Cardiac muscle cell (in vitro differentiated cells and primary cell): ENCODE results near the gene CSNK2B. TPM values are rescaled to one million over a fixed set of nuclear protein-coding genes. Genes with fewer than 3 reads are reported as not detected.

Experiments used
- DNase-seq, 2 donors: peaks; one replicate each; pipeline versions ENCODE4 v3.0.0 to v3.0.0-alpha.2; 2010 to 2017; ENCODE audit warnings: low read depth in 1 of 2, low spot score in 1 of 2
- H3K27ac ChIP-seq: fragments of 200-600 bp; sonication (generic); 2 replicates; pipeline ENCODE4 v1.5.1; 2016
- H3K27me3 ChIP-seq: fragments of 200-600 bp; sonication (generic); 2 replicates; pipeline ENCODE4 v1.6.0; 2016; ENCODE audit warnings: control low read depth
- H3K36me3 ChIP-seq: fragments of 200-600 bp; sonication (generic); 2 replicates; pipeline ENCODE4 v1.5.1; 2016; ENCODE audit warnings: control low read depth
- H3K4me1 ChIP-seq: fragments of 200-600 bp; sonication (generic); 2 replicates; pipeline ENCODE4 v1.8.1; 2017; ENCODE audit warnings: low read depth, mild to moderate bottlenecking, mixed run types
- H3K4me3 ChIP-seq: fragments of 200-600 bp; sonication (generic); 2 replicates; pipeline ENCODE4 v1.5.1; 2016; ENCODE audit warnings: mild to moderate bottlenecking
- H3K9me3 ChIP-seq: fragments of 200-600 bp; sonication (generic); 2 replicates; pipeline ENCODE4 v1.5.1; 2017; ENCODE audit warnings: low read depth, mild to moderate bottlenecking, control low read depth
- CTCF ChIP-seq: IDR thresholded peaks from 2 replicates; pipeline ENCODE4 v1.5.1; 2012; ENCODE audit warnings: low read depth, mild to moderate bottlenecking, low read length
- polyA plus RNA-seq: library from polyadenylated mRNA; unstranded; fragments of >200 nt; fragmentation: Nextera tagmentation; extraction: Ambion mirVana; gene quantifications from 2 replicates; pipeline ENCODE4 v1.2.1, GENCODE V29; 2016
- total RNA-seq: library from RNA; depleted of rRNA; stranded (reverse); fragments of >200 nt; gene quantifications from 2 replicates; pipeline ENCODE4 v1.2.3, GENCODE V29; 2016

The CSNK2B gene
- 310 and 375 TPM in 2 replicates for total RNA-seq
- 277 and 280 TPM in 2 replicates for polyA plus RNA-seq

GRCh38 chr6:31665501-31666336, at the start of gene CSNK2B:
Gene CSNK2B (plus strand): TSS chr6:31666080. CDS start chr6:31666832, 752 bp downstream.
- no peak for TF ChIP-seq CTCF
- peak within 1 kb of the TSS; percentile 95 for H3K27ac ChIP-seq
- H3K4me1 ChIP-seq: peaks cover 12% of the 10 kb centered on the region
- no peaks in the 10 kb centered on the region for H3K27me3 ChIP-seq
- peaks cover 38% of the 10 kb centered on the region for H3K36me3 ChIP-seq
- H3K4me3 ChIP-seq: peak within 1 kb of the TSS; percentile 94
- peak; percentile 98 for DNase-seq
- no peaks in the 10 kb centered on the region for H3K9me3 ChIP-seq

- H3K27me3 ChIP-seq: no peaks in the 10 kb centered on the region
- H3K4me1 ChIP-seq: peaks cover 4% of the 10 kb centered on the region
- no peak for DNase-seq
- TF ChIP-seq CTCF: no peak
- no peak overlapping the region for H3K27ac ChIP-seq
- H3K36me3 ChIP-seq: no peaks in the 10 kb centered on the region
- no peak overlapping the region for H3K4me3 ChIP-seq
- H3K9me3 ChIP-seq: no peaks in the 10 kb centered on the region
Measured at GRCh38 chr6:31617010-31617409, 48.9 kb upstream of the CSNK2B start.

- TF ChIP-seq CTCF: no peak
Measured at GRCh38 chr6:31619805-31620585, 45.9 kb upstream of the CSNK2B start.

GRCh38 chr6:31620586-31621319, 45.1 kb upstream of the CSNK2B start, which contains the start of gene PRRC2A:
Gene PRRC2A (plus strand): TSS chr6:31620715. CDS start chr6:31622790, 2,075 bp downstream.
- Histone ChIP-seq H3K27me3 (no peaks in the 10 kb centered on the region), H3K4me3 (peak within 1 kb of the TSS; percentile 76), H3K4me1 (peaks cover 4% of the 10 kb centered on the region), H3K27ac (peak within 1 kb of the TSS; percentile 97), H3K36me3 (peaks cover 29% of the 10 kb centered on the region), H3K9me3 (no peaks in the 10 kb centered on the region)
- no peak for TF ChIP-seq CTCF
- DNase-seq: peak in 1 of 2 donors; percentile 86

More at GRCh38 chr6:31619805-31620585, 45.9 kb upstream of the CSNK2B start:
- DNase-seq: peak; percentile 99 to 100
- Histone ChIP-seq H3K27ac (peak overlapping the region; percentile 97), H3K4me3 (peak overlapping the region; percentile 56), H3K27me3 (no peaks in the 10 kb centered on the region), H3K4me1 (peaks cover 4% of the 10 kb centered on the region), H3K36me3 (peaks cover 21% of the 10 kb centered on the region), H3K9me3 (no peaks in the 10 kb centered on the region)

GRCh38 chr6:31621320-31621939, 44.5 kb upstream of the CSNK2B start:
- Histone ChIP-seq H3K9me3 (no peaks in the 10 kb centered on the region), H3K4me3 (peak overlapping the region; percentile 76), H3K4me1 (peaks cover 4% of the 10 kb centered on the region), H3K27ac (peak overlapping the region; percentile 97), H3K36me3 (peaks cover 36% of the 10 kb centered on the region), H3K27me3 (no peaks in the 10 kb centered on the region)
- no peak for DNase-seq
- TF ChIP-seq CTCF: no peak
